ENCODE results near the gene F11R.
"Not testable (repeated sequence)": the region's sequence is repeated elsewhere in the genome, so short reads cannot be mapped to it uniquely, and the experiment has no call there.

F11R gene

DNA sequence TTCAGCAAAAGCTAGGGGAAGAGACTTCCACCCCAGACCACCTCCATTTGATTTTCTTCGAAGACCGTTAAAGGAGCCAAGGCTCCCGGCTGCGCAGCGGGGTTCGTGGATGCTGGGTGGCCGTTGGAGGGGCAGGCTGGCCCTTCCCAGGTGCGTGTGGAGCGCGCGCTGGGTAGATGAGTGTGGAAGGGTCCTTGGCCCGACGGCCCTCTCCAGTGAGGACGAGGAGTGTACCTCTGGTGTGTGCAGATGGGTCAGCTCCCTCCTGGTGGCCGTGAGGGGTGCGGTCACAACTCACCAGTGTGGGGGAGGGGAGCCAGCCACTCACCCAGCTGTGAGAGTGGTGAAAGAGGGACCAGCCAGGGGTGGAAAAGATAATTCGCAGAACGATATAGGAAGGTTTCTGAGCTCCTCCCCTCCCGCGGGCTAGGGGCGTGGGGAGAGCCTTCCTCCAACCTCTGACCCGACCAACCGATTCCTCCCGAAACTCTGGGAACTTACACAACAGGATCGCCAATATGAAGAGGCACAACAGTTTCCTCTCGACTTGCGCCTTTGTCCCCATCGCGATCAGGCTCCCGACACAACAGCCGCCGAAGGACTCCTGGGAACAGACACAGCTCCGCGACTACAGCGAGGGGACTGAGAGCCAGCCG is at the start of gene F11R:
Gene F11R (minus strand): TSS at position 644 of the 656 bp plus-strand sequence. CDS start 79 bp downstream, at position 565.
- DNase-seq: peak; percentile 51

DNA sequence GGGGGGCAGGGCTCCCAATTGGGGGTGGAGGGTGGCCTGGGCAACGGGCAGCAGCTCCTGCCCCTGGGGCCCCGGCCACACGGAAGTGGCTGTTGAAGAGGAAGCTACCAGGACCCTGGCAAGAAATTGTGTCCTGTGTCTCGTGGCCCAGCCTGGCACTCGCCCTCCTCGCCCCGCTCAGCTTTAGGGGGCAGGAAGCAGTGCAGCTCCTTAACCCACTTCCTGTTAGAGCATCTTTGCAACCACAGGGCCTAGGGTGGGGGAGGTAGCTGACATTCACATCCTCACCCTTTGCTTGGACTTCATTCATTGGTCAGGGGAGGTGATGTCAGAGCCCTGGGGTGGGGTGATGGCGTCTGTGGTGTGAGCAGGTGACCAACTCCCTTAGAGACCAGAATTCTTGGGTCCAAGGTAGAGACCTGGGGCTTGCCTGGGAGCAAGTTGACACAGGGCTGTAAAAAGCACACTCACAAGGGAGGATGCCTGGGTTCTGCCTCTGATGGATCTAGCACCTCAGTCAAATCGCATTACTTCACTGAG is 48.8 kb upstream of the F11R start, which contains the start of gene ARHGAP30:
Gene ARHGAP30 (minus strand): TSS at position 161 of the 540 bp plus-strand sequence. CDS start 267 bp downstream, outside the sequence.
- no peak for DNase-seq

- DNase-seq: no peak
Measured at GRCh38 chr1:161069241-161069640, 48.3 kb upstream of the F11R start.

GRCh38 chr1:161068306-161069234 is 47.6 kb upstream of the F11R start:
- no peak for DNase-seq

DNA sequence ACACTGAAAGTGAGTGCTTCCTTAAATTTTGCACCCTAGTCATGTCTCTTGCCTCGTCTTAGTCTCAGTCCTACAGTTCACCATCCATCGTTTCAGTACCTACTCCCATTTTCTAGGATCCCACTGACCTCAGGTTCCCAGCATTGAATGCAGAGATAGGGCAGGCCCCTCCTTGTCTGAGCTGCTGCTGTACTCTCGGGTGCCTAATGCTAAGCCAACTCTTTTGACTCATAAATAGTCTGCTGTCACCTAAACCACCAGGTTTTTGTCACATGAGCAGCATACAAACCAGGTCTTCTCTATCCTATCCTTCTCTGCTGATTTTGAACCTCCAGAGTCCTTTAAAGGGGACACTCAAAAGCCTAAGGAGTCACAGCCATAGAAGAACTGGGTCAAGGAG is 45.7 kb upstream of the F11R start:
- DNase-seq: no peak

GRCh38 chr1:161065681-161066080 is 44.7 kb upstream of the F11R start:
- not testable (repeated sequence) for DNase-seq

DNA sequence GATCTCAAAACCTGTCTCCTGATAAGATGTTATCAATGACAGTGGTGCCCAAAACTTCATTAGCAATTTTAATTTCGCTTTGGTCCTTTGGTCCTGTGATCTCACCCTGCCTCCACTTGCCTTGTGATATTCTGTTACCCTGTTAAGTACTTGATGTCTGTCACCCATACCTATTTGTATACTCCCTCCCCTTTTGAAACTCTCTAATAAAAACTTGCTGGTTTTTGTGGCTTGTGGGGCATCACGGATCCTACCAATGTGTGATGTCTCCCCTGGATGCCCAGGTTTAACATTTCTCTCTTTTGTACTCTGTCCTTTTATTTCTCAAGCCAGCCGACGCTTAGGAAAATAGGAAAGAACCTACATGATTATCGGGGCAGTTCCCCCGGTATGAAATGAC is 43.0 kb upstream of the F11R start:
- not testable (repeated sequence) for DNase-seq

- no peak for DNase-seq
Measured at GRCh38 chr1:161061419-161061818, 40.5 kb upstream of the F11R start.

- no peak for DNase-seq
Measured at GRCh38 chr1:161059293-161059692, 38.3 kb upstream of the F11R start.

GRCh38 chr1:161054805-161055204 is 33.9 kb upstream of the F11R start:
- no peak for DNase-seq

- DNase-seq: no peak
Measured at GRCh38 chr1:161054232-161054631, 33.3 kb upstream of the F11R start.

DNA sequence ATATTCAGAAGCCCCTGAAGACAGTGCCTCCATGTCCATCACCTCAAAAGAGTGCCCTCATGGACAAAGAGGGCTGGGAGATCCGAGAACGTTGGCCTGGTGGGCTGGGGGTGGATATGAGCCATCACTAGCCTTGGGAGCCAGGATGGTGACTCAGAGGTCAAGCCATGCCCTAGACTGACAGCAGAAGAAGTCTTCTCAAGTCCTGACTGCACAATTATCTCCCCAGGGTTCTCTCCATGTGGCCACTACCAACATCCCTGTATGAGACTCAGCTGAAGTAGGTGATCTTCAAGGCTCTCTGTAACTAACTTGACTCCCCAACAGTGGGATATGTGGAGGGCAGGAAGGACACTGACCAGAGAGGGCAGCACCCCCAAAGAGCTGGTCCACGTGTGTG is 31.9 kb upstream of the F11R start:
- DNase-seq: no peak

DNA sequence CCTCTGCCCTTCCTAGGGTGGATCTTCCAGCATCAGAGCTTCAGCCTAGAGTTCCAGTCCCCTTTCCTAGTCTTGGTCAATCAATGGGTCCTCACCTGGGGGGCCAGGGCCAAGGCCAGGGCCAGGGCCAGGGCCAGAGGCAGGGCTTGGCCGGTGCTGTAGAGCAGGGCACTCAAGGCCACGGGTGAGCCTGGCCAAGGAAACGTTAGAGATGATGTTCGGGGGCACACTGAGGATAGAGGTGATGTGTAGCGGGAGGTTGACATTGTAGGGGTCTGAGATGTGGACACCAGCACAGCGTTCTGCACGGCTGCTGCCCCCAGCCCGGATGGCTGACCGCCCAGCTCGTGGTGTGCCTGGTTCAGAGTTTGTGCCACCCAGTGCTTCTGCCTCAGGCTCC is 30.3 kb upstream of the F11R start:
- no peak for DNase-seq

GRCh38 chr1:161048949-161049722 is 28.2 kb upstream of the F11R start:
- no peak for DNase-seq

GRCh38 chr1:161047436-161048420 is 26.8 kb upstream of the F11R start:
- no peak for DNase-seq

- no peak for DNase-seq
Measured at GRCh38 chr1:161046605-161047228, 25.8 kb upstream of the F11R start.

GRCh38 chr1:161045736-161046604 is 25.0 kb upstream of the F11R start, which contains the start of gene USF1:
TSS of gene USF1 (minus strand) at chr1:161045977. CDS start at chr1:161043275, 2,702 bp downstream.
- DNase-seq: peak; percentile 88

- peak; percentile 66 for DNase-seq
Measured at GRCh38 chr1:161044908-161045735, 24.2 kb upstream of the F11R start.

DNA sequence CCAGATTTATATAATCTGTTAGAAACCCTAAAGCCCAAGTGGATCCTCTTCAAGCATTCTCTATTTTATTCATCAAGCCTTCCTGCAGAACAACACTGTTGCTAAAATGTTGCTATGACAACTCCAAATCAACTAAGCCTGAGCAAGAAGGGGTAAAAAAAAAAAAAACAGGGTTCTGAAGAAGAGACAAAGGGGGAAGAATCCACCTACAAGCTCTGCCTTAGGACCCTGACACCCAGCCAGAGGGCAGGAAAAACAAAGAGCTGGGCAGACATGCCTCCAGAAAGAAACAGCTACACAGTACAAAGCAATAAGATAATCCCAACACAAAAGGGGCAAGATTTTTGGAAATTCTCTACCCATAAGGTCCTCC is 23.6 kb upstream of the F11R start:
- no peak for DNase-seq

Measured in 8988T (cell line).